ENCODE results near the gene SIGLEC11.

Gene SIGLEC11

DNA sequence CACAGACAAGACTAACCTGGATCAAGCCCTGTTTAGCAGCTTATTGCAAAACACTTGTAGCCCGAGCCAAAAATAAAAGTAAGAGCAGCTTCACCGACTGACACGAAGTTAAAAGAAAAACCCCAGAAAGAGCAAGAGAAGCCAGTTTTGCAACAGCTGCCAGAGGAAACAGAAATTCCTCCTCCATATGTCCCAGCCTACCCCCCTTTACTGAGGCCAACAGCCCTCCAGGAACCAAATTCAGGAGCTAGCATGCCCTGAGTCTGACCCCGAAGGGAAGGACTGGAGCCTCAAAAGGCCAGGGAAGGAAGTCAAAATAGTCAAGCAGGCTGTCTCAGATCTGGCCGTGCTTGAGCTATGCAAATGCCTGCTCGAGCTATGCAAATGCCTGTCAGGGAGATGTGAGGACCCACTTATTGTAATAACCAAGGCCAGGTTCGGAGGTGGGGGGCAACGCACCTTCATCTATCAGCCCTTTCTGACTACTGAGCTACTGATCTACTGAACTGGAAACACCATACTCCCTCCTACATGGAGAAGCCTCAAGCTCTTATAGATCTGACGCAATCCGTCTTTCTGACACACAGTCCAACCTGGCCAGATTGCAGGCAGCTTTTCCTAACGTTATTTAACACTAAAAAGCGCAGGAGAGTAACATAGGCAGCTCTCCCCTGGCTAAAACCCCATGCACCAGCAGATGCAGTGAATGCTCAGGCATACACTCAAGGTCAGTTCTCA is 6.7 kb downstream of the SIGLEC11 start:
- ChIA-PET POLR2A (no interaction called here), CTCF (interaction anchor here (1.0 to 11.4 kb wide), 3 partner anchors 12 to 29 kb away, joined by 5 to 100 read pairs (median 17); no protein-coding TSS in a partner anchor)
- Histone ChIP-seq H3K36me3 (ENCODE audit: control insufficient read depth in 2 of 2, insufficient read depth in 1 of 2, low read length in 2 of 2) (no peaks in the 10 kb centered on the region), H3K9me3 (ENCODE audit: control insufficient read depth, insufficient read depth, low read depth, low read length) (no peaks in the 10 kb centered on the region), H3K27ac (ENCODE audit: extremely low read depth, low read depth, low read length) (no peak overlapping the region), H3K4me3 (ENCODE audit: low read depth, low read length) (no peak overlapping the region), H3K4me1 (ENCODE audit: control insufficient read depth, insufficient read depth, low read length) (0 out of 2 replicates have a peak, but pooled peaks cover 4% of the 10 kb centered on the region)
- TF ChIP-seq ZNF350 (tag by site-specific recombination; IDR thresholded peaks at IDR 0.05) (no peak), HOXA7 (CRISPR knock-in tag; IDR thresholded peaks at IDR 0.05; ENCODE audit: borderline replicate concordance) (no peak), ZNF629 (tag by site-specific recombination; IDR thresholded peaks at IDR 0.05) (no peak), WT1 (tag by site-specific recombination; IDR thresholded peaks at IDR 0.05) (no peak), ZSCAN23 (tag by site-specific recombination; IDR thresholded peaks at IDR 0.05) (no peak), GFI1B (tag by site-specific recombination; IDR thresholded peaks at IDR 0.05) (no peak), SALL2 (tag by site-specific recombination; IDR thresholded peaks at IDR 0.05; ENCODE audit: borderline replicate concordance) (no peak), ZNF837 (tag by site-specific recombination; IDR thresholded peaks at IDR 0.05) (no peak), ZNF76 (tag by site-specific recombination; IDR thresholded peaks at IDR 0.05; ENCODE audit: borderline replicate concordance, low read depth) (no peak), KLF1 (tag by site-specific recombination; IDR thresholded peaks at IDR 0.05) (no peak), ZNF121 (tag by site-specific recombination; IDR thresholded peaks at IDR 0.05) (no peak)
- TF ChIP-seq, protein P1, sequence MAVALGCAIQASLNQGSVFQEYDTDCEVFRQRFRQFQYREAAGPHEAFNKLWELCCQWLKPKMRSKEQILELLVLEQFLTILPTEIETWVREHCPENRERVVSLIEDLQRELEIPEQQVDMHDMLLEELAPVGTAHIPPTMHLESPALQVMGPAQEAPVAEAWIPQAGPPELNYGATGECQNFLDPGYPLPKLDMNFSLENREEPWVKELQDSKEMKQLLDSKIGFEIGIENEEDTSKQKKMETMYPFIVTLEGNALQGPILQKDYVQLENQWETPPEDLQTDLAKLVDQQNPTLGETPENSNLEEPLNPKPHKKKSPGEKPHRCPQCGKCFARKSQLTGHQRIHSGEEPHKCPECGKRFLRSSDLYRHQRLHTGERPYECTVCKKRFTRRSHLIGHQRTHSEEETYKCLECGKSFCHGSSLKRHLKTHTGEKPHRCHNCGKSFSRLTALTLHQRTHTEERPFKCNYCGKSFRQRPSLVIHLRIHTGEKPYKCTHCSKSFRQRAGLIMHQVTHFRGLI (tag by site-specific recombination; IDR thresholded peaks at IDR 0.05) = no peak
- TF ChIP-seq, protein P2, sequence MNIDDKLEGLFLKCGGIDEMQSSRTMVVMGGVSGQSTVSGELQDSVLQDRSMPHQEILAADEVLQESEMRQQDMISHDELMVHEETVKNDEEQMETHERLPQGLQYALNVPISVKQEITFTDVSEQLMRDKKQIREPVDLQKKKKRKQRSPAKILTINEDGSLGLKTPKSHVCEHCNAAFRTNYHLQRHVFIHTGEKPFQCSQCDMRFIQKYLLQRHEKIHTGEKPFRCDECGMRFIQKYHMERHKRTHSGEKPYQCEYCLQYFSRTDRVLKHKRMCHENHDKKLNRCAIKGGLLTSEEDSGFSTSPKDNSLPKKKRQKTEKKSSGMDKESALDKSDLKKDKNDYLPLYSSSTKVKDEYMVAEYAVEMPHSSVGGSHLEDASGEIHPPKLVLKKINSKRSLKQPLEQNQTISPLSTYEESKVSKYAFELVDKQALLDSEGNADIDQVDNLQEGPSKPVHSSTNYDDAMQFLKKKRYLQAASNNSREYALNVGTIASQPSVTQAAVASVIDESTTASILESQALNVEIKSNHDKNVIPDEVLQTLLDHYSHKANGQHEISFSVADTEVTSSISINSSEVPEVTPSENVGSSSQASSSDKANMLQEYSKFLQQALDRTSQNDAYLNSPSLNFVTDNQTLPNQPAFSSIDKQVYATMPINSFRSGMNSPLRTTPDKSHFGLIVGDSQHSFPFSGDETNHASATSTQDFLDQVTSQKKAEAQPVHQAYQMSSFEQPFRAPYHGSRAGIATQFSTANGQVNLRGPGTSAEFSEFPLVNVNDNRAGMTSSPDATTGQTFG (tag by site-specific recombination; IDR thresholded peaks at IDR 0.05; ENCODE audit: borderline replicate concordance) = no peak
- TF ChIP-seq, protein P3, sequence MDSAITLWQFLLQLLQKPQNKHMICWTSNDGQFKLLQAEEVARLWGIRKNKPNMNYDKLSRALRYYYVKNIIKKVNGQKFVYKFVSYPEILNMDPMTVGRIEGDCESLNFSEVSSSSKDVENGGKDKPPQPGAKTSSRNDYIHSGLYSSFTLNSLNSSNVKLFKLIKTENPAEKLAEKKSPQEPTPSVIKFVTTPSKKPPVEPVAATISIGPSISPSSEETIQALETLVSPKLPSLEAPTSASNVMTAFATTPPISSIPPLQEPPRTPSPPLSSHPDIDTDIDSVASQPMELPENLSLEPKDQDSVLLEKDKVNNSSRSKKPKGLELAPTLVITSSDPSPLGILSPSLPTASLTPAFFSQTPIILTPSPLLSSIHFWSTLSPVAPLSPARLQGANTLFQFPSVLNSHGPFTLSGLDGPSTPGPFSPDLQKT (IDR thresholded peaks at IDR 0.05; ENCODE audit: borderline replicate concordance, low read depth, low read length) = no peak
- TF ChIP-seq, protein P4, sequence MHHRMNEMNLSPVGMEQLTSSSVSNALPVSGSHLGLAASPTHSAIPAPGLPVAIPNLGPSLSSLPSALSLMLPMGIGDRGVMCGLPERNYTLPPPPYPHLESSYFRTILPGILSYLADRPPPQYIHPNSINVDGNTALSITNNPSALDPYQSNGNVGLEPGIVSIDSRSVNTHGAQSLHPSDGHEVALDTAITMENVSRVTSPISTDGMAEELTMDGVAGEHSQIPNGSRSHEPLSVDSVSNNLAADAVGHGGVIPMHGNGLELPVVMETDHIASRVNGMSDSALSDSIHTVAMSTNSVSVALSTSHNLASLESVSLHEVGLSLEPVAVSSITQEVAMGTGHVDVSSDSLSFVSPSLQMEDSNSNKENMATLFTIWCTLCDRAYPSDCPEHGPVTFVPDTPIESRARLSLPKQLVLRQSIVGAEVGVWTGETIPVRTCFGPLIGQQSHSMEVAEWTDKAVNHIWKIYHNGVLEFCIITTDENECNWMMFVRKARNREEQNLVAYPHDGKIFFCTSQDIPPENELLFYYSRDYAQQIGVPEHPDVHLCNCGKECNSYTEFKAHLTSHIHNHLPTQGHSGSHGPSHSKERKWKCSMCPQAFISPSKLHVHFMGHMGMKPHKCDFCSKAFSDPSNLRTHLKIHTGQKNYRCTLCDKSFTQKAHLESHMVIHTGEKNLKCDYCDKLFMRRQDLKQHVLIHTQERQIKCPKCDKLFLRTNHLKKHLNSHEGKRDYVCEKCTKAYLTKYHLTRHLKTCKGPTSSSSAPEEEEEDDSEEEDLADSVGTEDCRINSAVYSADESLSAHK (tag by site-specific recombination; IDR thresholded peaks at IDR 0.05) = no peak
- TF ChIP-seq, protein P5, sequence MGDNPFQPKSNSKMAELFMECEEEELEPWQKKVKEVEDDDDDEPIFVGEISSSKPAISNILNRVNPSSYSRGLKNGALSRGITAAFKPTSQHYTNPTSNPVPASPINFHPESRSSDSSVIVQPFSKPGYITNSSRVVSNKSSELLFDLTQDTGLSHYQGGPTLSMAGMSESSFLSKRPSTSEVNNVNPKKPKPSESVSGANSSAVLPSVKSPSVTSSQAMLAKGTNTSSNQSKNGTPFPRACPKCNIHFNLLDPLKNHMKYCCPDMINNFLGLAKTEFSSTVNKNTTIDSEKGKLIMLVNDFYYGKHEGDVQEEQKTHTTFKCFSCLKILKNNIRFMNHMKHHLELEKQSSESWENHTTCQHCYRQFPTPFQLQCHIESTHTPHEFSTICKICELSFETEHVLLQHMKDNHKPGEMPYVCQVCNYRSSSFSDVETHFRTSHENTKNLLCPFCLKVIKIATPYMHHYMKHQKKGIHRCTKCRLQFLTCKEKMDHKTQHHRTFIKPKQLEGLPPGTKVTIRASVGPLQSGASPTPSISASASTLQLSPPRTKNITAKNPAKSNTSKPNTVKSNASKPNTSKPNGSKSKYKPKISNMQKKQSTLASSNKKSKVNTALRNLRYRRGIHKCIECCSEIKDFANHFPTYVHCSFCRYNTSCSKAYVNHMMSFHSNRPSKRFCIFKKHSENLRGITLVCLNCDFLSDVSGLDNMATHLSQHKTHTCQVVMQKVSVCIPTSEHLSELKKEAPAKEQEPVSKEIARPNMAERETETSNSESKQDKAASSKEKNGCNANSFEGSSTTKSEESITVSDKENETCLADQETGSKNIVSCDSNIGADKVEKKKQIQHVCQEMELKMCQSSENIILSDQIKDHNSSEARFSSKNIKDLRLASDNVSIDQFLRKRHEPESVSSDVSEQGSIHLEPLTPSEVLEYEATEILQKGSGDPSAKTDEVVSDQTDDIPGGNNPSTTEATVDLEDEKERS (tag by site-specific recombination; IDR thresholded peaks at IDR 0.05) = no peak

Data from HEK293 (cell line).